ENCODE measurements around the gene ARL8A.

GRCh38 chr1:202192770-202193613 is 48.5 kb upstream of the ARL8A start:
- TF ChIP-seq, protein P1, sequence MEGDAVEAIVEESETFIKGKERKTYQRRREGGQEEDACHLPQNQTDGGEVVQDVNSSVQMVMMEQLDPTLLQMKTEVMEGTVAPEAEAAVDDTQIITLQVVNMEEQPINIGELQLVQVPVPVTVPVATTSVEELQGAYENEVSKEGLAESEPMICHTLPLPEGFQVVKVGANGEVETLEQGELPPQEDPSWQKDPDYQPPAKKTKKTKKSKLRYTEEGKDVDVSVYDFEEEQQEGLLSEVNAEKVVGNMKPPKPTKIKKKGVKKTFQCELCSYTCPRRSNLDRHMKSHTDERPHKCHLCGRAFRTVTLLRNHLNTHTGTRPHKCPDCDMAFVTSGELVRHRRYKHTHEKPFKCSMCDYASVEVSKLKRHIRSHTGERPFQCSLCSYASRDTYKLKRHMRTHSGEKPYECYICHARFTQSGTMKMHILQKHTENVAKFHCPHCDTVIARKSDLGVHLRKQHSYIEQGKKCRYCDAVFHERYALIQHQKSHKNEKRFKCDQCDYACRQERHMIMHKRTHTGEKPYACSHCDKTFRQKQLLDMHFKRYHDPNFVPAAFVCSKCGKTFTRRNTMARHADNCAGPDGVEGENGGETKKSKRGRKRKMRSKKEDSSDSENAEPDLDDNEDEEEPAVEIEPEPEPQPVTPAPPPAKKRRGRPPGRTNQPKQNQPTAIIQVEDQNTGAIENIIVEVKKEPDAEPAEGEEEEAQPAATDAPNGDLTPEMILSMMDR (IDR thresholded peaks at IDR 0.05), result peak; percentile 89
- no peak for TF ChIP-seq EZH2 (IDR thresholded peaks at IDR 0.05; ENCODE audit: borderline replicate concordance, insufficient read depth, low read depth, low read length, poor library complexity, severe bottlenecking)

All from B cell (primary cell).